Activated T-helper 1 cell treated with anti-CD3 and anti-CD28 coated beads, Interleukin-2, amount 50 U/mL, for 16 hours (primary cell): ENCODE measurements around the gene CHAT.

Experiments used
- DNase-seq, 2 donors: peaks; one replicate each; pipeline ENCODE4 v3.0.0-alpha.2; 2020; ENCODE audit warnings: low read depth in 1 of 2, low spot score in 1 of 2

The CHAT gene

DNA sequence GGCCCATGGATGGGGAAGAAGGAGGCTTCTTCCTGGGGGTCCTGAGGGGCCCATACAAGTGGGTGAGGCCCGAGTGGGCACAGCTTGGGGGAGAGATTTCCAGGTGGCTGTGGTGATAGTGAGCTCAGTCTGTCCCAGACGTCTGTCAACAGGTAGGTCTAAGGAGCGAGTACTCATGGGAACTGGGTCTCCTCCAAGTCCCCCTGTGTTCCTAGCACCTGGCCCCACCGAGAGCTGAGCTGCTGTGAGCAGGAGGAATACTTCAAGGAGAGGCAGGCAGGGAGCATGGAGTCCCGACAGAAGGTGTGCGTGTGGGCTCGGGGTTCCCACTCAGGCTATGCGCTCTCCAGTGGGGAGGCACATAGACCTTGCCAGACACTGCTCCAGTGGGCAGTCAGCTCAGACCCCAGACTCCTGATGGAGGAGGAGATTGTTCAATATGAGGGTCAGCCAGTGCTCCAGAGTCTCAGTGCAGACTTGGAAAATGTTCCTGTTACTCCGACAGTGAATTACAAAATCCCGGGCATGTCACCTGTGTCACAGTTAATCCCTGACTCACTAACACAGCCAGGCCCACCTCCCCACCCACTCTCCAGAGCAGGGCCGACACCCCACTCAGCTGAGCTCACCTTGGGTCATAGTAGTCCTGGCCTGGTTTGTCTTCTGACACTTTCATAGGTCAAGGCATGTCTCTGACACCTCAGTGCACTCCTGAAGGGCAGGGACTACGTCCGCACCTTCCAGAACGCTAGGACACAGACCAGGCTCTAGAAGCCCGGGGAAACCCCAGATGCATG, 37.4 kb downstream of the CHAT start:
- DNase-seq = no peak

DNA sequence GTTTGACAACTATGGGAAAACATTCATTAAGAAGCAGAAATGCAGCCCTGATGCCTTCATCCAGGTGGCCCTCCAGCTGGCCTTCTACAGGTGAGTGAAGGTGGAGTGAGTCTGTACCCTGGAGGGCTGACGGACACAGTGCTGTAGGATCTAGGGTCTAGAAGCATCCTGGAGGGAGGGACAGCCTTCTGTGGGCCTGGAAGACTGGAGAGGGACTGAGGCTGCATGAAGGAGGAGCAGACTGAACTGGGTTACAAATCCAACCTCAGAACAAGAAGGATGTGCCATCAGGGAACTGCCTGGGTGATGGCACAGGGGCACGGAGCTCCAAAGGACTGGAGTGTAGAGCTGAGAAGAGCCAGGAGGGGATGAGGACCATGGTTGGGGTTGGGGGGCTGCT, 38.1 kb downstream of the CHAT start:
- DNase-seq = no peak

DNA sequence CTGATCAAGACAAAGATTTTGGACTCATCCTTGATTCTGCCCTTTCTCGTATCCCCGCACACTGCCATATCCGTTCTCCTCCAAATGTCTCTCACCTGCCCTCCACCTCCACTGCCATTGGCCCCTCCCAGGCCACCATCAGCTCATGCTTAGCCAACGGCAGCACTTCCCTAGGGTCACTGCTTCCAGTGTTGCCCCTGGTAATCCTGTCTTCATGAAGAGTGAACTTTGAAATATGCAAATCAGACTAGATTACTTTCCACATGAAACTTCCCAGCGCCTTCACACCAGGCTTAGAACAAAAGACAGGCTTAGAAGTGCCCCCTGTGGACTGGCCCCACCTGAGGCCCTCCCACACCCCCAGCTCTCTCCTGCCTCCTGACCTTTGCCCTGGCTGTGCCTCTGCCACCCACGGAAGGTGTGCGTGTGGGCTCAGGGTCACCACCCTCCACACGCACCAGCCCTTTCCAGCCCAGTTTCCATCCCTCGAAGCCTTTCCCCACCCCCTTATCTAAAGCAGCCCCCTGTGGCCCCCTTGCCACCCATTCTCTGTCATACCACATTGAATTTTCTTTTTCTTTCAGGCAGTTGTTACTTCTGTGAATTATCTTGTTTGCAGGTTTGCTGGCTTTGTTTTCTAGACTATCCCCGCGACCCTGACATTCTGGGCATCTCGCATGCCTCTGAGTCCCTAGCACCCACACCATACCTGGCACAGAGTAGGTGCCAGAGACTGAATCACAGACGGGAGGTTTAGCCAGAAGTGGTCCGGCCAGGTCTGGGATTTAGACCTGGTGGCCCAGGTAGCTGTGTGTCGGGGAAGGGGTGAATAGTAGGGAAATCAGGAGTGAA, 38.8 kb downstream of the CHAT start:
- DNase-seq = no peak

DNA sequence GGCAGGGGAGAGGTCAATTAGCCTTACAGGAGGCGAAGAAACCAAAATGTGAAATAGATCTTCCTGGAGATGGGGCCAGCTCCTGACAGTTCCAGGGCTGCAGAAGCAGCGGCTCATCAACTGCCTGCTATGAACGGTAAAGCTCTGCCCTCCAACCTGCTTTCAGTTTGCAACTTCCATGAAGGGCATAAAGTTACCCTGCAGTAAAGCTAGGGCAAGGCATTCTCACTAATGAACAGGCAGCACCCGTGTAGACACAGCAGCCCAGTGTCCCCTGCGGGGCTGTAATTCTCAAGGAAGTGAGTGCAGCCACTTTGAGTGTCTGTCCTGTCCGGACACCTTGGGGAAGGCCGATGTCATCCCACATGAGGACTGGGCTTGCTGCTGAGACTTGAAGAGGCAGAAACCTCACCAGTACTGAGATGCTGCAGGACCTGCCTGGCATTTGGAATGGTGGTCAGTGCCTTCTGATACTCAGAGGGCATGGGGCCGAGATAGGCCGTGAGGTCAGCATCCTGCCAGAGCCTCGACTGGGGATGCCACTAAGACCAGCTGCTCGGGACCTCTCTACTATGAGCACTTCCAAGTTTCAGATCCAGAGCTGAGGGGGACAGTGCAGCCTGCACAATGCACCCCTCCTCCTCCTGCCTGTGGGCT, 39.6 kb downstream of the CHAT start:
- DNase-seq = no peak

DNA sequence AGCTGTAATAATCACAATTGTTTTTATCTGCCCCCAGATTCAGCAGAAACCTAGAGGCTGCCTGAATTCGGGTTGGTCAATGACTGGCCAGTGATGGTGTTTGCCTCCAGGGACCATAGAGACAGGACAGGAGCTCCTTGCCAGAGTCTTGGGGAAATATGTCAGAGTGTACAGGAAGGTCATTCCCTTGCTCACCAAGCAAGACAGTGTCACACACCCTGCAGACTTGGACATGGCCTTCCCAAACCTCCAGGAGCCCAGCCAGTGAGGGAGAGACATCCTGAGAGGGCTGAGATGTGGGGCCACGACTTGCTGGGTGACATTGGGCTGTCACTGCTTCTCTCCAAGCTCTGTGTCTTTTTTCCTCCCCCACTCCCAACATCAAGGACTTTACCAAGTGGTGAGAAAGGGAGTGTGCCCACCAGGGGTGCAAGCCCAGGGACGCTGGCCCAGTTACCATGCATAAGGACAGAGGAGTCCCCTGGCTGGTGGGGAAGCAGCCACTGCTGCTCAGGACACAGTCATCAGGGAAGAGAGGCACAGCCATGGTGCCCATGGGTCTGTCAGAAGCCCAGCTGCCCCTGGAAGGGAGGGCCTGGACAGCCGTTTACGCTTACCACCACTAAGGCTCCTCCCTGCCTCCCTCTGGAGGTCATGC, 40.3 kb downstream of the CHAT start:
- DNase-seq = no peak

DNA sequence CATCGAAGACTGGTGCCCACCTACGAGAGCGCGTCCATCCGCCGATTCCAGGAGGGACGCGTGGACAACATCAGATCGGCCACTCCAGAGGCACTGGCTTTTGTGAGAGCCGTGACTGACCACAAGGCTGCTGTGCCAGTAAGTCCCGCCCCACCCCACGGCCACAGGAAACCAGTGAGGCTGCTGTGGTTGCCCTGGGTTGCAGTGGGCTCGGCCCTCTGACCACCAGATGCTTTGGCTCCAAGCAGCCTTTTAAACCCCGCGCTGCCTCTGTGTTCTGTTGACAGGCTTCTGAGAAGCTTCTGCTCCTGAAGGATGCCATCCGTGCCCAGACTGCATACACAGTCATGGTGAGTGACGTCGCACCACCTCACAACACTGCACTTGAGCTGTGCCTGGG, 41.3 kb downstream of the CHAT start:
- DNase-seq = no peak

DNA sequence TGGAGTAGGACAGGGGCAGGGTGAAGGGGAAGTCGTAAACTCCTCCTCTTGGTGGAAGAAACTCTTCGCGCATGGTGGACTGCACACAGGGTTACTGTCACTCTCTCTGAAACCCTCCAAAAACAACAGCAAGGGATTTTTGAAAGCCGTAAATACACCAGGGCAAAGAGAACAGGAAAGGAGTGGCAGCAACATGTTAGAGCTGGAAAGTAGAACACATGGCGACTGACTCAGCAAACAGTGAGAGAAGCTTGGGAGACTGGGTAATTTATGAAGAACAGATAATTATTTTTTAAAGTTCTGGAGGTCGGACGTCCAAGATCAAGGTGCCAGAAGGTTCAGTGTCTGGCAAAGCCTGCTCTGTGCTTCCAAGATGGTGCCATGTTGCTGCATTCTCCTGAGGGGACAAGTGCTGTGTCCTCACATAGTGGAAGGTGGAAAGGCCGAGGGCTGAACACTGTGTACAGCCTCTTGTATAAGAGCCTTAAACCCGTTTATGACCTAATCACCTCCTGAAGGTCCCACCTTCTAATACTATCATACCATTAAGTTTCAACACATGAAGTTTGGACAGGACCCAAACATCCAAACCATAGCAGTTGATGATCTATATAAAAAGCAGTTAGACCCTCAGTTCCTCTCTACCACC, 43.1 kb downstream of the CHAT start:
- no peak for DNase-seq

DNA sequence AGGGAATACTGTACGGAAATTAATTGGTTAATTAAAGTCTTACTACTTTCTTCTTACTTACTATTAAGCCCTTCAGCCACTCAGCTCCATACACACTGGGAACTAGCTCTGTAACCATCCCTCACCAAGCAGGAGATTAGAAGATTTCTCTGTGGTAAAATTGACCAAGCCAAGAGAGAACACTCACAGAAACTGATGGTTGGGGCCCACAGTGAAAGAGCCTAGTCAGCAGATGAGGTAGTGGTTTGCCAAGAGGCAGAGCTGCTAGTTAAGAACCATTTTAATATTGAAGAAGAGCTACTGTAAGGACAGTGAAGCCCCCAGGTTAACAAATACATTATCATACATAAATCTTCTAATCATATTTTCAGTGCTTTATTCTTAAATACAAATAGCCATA, 43.8 kb downstream of the CHAT start:
- DNase-seq = no peak

DNA sequence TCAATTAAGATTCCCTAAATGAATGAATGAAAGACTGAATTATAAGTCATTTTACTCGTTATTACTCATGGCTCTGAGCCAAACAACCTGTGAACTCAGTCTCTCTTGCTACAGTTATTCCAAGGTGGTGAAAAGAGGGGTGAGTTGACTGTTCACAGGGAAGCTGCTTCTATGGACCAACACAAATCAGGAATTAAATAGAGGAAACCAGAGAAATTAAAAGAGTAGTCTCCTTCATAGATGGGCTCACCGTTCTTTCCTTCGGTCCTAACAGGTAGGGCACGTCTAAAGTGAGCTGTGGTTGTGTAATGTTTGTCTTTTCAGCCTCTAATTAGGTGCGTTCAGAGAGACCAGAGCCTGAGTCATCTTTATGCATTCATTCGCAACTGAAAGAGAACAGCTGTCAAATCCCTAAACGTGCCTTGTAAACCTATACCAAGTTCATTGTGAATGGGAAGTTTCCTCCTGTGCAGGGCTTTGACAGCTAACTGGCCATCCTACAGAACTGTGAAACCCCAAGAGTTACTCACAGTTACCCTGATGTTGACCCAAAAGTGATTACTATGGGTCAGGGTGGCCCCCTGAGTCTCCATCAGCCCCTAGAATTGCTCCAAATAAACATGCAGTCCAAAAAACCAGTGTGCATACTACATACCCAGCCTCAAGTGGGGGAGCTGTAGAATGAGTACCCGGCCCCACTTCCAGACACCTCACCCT, 47.5 kb downstream of the CHAT start:
- no peak for DNase-seq

DNA sequence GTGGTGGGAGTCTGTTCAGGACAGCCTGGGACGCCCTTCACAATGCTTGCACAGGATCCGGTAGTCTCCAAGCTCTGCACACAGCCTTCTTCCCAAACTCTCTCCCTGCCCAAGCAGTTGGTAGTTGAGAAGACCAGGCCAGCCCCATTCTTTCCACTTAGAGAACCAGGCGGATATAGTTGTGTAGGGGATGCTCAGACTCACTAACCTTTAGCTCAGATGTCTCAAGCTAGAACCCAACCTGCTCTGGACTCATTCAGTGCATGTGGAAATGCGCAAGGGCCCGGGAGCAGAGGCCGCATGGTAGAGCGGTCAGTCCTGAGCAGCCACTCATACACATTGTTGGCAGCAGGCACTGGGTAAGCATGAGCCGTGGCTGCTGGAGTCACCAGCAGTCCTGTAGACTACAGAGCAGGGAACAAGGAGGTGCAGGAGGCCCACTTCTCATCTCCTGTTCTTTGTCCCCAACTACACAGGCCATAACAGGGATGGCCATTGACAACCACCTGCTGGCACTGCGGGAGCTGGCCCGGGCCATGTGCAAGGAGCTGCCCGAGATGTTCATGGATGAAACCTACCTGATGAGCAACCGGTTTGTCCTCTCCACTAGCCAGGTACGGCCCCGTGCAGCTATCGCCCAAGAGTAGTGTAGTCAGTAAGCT, 48.5 kb downstream of the CHAT start:
- DNase-seq = no peak

DNA sequence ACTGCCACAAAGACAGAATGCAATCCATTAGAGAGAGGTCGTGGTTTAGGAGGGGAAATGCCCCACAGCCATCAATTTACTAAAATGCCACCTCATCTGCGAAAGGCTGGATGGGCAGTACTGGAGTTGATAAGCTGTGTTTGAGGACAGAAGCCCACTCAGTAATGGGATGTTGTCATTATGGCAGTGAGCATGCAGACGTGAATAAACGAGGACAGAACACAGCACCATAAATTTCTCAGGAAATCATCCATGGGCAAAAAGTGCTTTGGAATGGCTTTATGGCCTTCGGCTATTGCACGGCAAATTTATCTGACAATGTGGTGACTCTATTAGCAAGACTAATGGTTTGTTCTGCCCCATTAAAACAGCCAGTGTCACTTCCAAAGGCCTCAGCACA, 49.8 kb downstream of the CHAT start:
- no peak for DNase-seq

DNA sequence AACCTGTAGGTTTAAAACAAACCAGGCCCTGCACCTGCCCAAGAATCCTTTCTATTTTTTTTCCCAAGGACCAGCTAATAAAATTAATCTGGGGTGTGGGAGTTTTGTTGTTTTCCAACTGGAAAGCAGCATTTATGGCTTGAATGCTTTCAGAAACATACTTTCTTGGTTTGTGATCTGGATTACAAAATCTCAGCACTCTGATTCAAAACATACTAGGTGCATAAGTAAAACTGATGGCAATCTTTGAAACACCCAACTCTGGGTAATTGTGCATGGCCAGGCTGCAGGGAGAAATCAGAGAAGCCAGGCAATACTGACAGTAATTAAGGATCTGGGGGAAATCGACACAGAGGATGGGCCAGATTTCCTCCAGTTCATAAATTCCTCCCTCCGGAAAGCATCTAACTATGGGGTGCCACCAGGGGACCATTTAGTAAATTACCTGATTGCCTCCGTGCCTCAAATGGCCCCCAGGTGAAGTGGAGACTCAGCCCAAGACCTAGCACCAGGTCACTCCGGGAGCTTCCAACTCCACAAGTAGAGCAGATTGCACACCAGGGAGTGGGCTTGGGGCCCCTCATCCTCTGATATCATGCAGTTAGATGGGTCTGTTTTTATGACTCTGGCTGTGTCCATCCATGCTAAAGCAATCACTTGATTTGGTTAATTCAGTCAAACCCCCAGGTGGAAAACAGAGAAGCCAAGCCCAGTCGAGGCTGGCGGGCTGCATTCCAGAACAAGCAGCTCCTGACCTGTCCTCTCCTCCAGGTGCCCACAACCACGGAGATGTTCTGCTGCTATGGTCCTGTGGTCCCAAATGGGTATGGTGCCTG, 50.4 kb downstream of the CHAT start:
- no peak for DNase-seq

DNA sequence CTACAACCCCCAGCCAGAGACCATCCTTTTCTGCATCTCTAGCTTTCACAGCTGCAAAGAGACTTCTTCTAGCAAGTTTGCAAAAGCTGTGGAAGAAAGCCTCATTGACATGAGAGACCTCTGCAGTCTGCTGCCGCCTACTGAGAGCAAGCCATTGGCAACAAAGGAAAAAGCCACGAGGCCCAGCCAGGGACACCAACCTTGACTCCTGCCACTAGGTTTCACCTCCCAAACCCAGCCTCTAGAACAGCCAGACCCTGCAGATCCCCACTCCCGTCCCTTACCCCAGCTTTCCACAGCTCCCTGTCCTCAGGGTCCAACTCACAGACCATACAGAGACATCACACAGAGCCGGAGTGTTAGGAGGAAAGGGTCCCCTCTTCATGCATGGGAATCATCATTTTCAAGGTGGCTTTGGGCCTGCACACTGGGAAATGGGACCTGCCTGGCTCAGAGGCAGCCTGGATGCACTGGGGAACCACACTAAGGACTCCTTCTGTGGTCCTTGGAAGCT, 51.1 kb downstream of the CHAT start:
- DNase-seq = no peak

DNA sequence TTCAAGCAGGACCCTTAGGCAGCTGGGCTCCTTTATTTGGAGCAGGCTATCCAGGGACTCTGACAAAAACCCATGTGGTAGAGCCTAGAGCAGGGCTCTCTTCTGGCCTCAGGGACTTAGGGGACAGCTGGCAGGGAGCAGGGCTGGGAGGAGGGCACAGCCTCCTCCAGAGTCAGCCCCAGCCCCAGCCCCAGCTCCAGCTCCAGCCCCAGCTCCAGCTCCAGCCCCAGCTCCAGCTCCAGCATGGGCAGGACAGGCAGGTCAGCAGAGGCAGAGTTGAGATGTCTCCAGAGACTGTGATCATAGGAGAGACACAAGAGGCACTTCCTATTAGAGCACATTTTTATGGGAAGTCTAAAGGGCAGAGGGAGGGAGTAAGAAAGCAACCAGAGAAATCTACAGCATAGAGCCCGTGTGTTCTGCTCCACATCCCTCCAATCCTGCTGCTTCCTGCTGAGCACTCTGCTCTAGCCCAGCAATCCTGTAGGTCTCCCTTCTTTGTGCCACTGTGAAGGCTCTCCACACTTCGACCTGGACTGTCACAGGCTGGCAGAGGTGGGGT, 52.3 kb downstream of the CHAT start:
- DNase-seq = no peak

DNA sequence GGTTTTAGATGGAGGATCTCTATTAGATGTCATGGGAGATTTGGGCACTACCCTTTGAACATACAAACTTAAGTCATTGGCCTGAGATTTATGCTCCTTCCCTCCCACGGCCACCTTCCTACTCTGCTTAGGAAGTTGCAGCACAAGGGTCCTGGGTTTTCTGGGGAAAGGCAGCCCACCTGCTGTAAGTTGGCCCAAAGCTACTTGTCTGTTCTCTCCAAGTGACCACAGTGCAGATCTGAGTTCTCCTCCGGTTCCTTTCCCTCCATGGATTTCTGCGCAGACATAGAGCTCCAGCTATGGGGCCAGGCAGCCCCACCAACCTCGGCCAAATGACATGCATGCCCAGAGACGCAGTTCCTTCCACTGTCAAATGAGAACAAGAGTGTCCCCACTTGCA, 52.8 kb downstream of the CHAT start:
- DNase-seq = no peak

DNA sequence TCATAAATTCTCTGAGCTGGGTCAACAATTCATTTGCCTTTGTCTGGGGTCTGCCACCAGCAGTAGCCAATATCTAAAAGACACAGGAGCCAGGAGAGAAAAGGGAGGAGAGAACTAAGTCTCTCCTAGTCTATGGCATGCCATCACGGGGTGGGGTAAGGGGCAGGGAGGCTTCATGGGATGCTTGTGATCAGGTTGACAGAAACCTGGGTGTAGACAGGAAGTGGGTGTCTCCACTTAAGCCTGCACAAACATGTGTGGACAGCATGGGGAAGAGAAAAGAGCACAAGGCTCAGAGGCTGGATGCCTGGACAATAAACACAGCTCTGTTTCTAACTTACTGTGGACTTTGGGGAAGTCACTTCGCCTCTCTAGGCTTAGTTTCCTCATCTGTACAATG, 54.2 kb downstream of the CHAT start:
- DNase-seq = no peak

DNA sequence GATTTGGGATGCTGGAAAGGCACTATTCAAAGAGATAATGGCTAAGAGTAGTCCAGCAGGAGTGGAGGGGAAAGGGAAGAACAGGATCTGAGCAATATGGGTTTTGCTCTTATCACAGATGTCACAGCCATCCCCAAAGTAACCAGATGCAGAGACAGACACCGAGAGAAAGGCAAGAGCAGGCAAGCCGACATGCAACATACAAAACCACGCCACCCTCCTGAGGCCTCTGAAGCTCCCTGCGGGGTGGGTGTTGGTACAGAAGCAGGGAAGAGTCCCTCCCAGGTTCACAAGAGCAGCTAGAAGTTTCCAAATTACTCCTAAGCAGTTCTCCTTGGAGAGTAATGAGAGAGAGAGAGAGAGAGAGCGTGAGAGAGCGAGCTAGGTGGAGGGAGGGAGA, 54.8 kb downstream of the CHAT start:
- DNase-seq = no peak

DNA sequence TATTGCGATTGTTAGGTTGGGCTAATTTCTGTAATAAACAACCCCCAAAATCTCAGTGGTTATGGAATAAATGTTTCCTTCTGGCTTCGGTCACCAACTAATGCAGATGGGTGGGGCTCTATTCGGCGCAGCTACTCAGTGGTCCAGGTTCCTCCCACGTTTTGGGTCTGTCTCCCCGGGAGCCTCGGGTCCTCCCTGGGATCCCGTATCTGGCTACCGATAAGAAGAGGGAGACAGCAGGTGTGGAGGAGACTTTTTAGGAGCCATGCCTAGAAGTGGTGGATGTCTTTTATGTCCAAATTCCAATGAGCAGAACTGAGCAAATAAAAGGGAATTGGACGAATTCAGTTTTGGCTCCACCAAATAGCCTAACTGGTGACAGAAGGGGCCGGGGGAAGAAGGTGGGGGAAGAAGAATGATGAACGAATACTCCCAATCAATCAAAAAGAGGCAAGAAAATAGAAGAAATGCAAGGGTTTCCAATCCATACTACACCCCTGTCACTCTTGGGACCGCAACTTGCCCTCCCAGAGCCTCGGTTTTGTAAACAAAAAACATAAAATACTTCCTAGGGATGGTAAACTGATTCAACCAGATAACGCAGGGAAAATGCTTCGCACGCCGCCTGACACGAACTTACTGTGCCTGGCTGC, 65.1 kb downstream of the CHAT start:
- DNase-seq = no peak
